GM12865 (cell line): Measurements from ENCODE around the gene PAPOLB.

Experiments used
- DNase-seq: peaks from one replicate; pipeline ENCODE4 v3.0.0; 2010; ENCODE audit warnings: low read depth
- H3K4me3 ChIP-seq: 2 replicates; pipeline ENCODE4 v1.5.1; 2011; ENCODE audit warnings: mild to moderate bottlenecking, low read depth, low read length, control low read depth
- TF ChIP-seq, protein P1 (sequence below): IDR thresholded peaks from 2 replicates; pipeline ENCODE4 v1.5.1; 2011; ENCODE audit warnings: low read length, control low read depth, low read depth, inconsistent platforms; ENCODE audit not compliant: insufficient read depth; ENCODE audit errors: missing control alignments

Gene PAPOLB

DNA sequence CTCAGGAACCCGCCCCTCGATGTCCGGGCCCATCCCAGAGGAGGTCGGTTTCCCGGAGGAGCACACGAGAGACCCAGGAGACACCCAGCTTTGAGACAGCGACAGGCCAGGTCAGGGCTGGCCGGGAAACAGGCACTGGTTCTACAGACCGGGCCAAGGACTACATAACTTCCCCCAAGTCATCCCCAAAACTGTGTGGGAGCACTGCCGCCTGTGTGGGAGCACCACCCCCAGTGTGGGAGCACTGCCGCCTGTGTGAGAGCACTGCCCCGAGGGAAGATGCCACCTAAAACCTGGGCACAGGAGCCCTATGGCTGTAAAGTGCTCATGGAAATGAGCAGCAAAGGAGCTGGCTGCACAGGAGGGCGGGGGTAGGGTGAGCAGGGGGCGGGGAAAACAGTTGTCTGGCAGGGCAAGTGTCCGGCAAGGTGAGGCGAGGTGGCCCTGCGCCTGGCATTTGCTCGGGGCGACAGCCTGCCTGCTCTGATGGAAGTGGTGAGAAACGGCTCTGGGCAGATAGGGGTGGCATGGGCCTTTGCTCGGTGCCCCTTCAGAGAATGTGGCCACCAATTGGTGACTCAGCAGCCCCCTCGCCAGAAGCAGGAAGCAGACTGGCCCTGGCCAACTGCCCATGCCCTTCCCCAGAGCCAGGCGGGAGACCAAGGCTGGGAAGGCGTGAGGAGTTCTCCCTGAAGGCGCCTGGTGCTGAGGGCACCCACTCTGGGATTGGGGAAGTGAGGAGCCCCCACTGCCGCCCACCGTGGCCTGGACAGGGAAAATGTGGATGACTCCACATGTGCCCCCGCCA is 26.2 kb downstream of the PAPOLB start:
- no peak overlapping the region for H3K4me3 ChIP-seq
- DNase-seq = no peak
- TF ChIP-seq, protein P1, sequence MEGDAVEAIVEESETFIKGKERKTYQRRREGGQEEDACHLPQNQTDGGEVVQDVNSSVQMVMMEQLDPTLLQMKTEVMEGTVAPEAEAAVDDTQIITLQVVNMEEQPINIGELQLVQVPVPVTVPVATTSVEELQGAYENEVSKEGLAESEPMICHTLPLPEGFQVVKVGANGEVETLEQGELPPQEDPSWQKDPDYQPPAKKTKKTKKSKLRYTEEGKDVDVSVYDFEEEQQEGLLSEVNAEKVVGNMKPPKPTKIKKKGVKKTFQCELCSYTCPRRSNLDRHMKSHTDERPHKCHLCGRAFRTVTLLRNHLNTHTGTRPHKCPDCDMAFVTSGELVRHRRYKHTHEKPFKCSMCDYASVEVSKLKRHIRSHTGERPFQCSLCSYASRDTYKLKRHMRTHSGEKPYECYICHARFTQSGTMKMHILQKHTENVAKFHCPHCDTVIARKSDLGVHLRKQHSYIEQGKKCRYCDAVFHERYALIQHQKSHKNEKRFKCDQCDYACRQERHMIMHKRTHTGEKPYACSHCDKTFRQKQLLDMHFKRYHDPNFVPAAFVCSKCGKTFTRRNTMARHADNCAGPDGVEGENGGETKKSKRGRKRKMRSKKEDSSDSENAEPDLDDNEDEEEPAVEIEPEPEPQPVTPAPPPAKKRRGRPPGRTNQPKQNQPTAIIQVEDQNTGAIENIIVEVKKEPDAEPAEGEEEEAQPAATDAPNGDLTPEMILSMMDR = no peak

DNA sequence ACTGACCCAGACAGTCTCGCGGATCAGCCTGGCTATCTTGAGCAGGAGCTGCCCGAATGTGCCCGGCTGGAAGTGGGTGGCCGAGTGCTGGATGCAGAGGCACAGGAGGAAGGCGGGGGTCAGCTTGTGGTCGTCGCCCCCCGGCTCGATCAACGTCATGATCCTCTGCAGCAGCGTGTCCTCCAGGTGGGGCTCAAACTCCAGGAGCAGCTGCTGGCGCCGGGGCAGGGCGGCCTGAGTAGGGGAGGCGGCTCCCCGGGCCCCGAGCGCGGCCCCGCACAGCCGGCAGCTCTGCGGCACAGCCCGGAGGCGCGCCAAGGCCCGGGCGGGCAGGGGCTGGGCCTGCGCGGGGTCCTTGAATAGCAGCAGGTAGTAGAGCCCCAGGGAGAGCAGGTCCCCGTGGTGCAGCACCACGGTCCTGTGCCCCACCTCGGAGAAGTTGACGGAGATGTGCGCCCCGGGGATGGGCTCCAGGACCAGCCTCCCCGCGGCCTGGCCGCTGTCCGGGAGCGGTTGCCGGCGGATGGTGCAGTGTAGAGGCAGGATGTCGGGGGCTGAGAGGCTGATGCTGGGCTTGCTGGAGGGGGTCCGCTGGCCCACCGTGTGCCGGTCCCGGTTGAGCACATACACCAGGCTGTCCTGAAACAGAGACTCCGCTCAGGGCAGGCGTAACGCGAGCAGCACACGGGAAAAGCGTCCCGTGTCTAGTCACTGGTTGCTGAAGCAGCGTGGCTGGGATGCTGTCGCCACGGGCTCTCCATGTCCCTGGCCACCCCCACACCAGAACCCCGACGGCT is 27.0 kb downstream of the PAPOLB start:
- no peak overlapping the region for H3K4me3 ChIP-seq
- TF ChIP-seq, protein P1 = no peak
- DNase-seq = no peak

DNA sequence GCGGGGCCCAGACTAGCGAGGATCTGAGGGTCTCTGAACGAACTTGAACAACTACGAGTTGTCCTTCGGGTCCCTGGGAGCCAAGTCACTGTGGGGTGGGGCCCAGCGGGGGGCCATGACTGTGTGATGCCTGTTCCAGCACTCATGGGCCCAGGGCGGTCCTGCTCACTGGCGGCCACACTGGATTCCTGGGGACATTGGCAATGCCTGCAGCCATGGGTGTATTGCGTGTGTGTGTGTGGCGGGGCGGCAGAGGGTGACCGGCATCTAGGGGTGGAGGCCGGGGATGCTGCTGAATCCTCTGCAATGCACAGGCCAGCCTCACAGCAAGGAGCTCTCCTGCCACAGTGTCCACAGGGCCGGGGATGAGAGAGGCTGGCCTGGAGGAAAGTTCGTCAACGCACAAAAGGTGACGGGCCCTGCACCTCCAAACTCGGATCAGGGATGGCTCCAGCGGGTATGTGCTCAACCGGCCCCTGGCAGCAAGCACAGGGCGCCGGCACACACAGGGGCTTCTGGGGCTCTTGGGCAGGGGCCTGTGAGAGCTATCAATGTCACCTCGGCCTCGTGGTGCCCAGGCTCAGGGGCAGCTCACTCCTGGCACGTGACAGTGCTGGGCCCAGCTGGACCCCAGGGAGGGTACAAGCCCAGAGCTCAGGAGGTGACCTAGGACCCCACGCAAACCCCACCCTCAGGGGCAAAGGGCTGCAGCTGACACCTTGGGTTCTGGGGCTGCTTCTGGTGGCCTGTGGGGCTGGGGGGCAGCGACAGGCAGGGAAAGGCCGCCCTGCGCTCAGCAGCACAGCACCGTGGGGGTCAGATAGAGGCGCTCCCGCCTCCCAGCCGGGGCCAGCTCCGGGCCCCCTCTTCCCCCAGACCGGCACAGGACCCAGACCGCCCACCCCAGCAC is 27.9 kb downstream of the PAPOLB start:
- no peak overlapping the region for H3K4me3 ChIP-seq
- TF ChIP-seq, protein P1 = no peak
- no peak for DNase-seq

DNA sequence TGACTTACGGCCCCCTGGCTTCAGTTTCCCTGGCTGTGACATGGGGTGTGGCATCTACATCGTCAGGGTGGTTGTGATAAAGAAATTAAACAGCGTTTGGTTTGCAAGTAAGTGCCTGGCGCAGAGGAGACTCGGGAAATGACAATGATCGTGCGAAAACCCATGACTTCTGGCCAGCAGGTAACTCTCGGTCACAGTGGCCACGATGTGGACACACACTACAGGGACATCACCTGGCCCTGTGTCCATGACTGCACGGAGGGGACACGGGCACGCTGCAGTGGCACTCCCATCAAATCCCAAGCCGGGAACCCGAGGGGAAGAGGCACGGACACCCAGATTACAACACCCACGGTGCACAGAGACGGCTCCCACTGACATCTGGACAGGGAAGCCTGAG is 28.7 kb downstream of the PAPOLB start:
- no peak for DNase-seq
- H3K4me3 ChIP-seq = no peak overlapping the region
- TF ChIP-seq, protein P1 = no peak

DNA sequence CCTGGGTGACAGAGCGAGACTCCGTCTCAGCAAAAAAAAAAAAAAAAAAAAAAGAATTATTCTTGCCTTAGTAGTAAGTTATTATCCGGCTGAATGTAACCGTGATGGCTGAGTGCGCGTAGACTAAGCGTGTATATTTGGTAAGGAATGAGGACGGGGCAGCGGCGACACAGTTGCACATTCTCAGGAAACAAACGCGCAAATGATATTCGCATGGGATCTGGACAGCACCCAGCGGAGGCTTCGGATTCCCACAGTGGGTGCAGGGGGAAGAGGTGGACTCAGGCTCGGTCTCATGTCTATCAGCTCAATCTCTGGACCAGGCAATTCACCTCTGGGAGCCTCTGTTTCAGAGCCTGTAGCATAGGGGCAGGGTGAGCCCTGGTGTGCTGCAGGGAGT is 29.1 kb downstream of the PAPOLB start:
- TF ChIP-seq, protein P1 = no peak
- H3K4me3 ChIP-seq = no peak overlapping the region
- no peak for DNase-seq

DNA sequence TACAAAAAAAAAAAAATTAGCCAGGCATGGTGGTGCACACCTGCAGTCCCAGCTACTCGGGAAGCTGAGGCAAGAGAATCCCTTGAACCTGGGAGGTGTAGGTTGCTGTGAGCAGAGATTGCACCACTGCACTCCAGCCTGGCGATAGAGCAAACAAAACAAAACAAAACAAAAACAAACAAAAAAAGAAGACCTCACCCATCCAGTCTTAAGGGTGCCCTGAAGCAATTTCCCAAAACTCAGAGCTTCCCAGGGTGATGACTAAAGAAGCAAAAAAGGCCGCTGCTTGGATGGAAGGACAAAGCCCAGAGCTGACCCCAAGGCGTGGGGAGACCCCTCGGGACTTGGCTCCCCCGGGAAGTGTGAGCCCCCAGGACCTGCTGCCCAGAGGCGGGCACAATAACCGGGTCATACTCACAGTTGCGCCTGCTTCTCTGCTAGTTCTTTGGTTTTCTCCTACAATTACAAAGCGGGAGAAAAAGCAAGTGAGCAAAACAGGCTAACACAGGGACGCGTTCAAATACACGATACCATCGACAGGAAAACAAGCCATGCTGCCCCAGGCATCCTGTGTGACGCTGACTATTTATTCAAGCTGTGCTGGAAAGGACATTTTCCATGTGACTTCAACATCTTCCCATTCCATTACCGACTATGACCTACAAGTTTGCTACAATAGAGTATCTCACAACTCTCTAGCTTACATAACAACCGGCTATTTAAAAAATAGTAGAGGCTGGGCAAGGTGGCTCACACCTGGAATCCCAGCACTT is 29.9 kb downstream of the PAPOLB start:
- DNase-seq = no peak
- no peak overlapping the region for H3K4me3 ChIP-seq
- TF ChIP-seq, protein P1 = no peak
